Stimulated activated naive B cell treated with anti-CD40 and anti-IgM and Interleukin-4, amounts not matched to agents 10 μg/mL and 1 μg/mL and 100 μg/mL, for 72 hours (primary cell): Measurements from ENCODE around the gene CYB561.

Experiments
- ATAC-seq, 2 donors: fragments of 150-1000 bp; cut with Tn5 transposase; replicated peaks; 2 replicates each; pipeline ENCODE4 v1.10.0; 2021; ENCODE audit warnings: moderate library complexity in 1 of 2
- DNase-seq: peaks from one replicate; pipeline ENCODE4 v3.0.0; 2021
- H3K27ac Mint-ChIP-seq: one replicate; pipeline ENCODE4 v1.8.0; 2022; ENCODE audit warnings: mild to moderate bottlenecking, mixed read lengths
- H3K27me3 Mint-ChIP-seq, 2 donors: one replicate each; pipeline ENCODE4 v1.8.0; 2022; ENCODE audit warnings: mixed read lengths in 2 of 2
- H3K36me3 Mint-ChIP-seq, 2 donors: one replicate each; pipeline ENCODE4 v1.8.0; 2022; ENCODE audit warnings: mixed read lengths in 2 of 2, mild to moderate bottlenecking in 1 of 2
- H3K4me1 Mint-ChIP-seq, 2 donors: one replicate each; pipeline ENCODE4 v1.8.0; 2022; ENCODE audit warnings: mixed read lengths in 2 of 2, mild to moderate bottlenecking in 1 of 2
- H3K4me3 Mint-ChIP-seq, 2 donors: one replicate each; pipeline ENCODE4 v1.8.0; 2022; ENCODE audit warnings: mild to moderate bottlenecking in 2 of 2, mixed read lengths in 2 of 2, moderate library complexity in 1 of 2
- H3K9me3 Mint-ChIP-seq, 2 donors: one replicate each; pipeline ENCODE4 v1.8.0; 2022; ENCODE audit warnings: mixed read lengths in 2 of 2, mild to moderate bottlenecking in 1 of 2

Gene CYB561

GRCh38 chr17:63483655-63484575, 37.8 kb upstream of the CYB561 start:
- Mint-ChIP-seq H3K36me3 (no peaks in the 10 kb centered on the region), H3K4me3 (no peak overlapping the region), H3K27me3 (peaks cover 26 to 44% of the 10 kb centered on the region in 2 donors), H3K9me3 (no peaks in the 10 kb centered on the region), H3K27ac (no peak overlapping the region), H3K4me1 (peaks cover 5 to 7% of the 10 kb centered on the region in 2 donors)
- DNase-seq (no peak), ATAC-seq (no peak)

- ATAC-seq (no peak), DNase-seq (no peak)
- Mint-ChIP-seq H3K4me3 (no peak overlapping the region), H3K9me3 (no peaks in the 10 kb centered on the region), H3K27me3 (peaks cover 34 to 44% of the 10 kb centered on the region in 2 donors), H3K36me3 (no peaks in the 10 kb centered on the region), H3K4me1 (peaks cover 10 to 14% of the 10 kb centered on the region in 2 donors), H3K27ac (peak overlapping the region; percentile 25)
These were observed 36.9 kb upstream of the CYB561 start for GRCh38 chr17:63483038-63483437.

- Mint-ChIP-seq H3K27me3 (peaks cover 39 to 49% of the 10 kb centered on the region in 2 donors), H3K36me3 (no peaks in the 10 kb centered on the region), H3K9me3 (no peaks in the 10 kb centered on the region), H3K4me1 (peaks cover 15 to 19% of the 10 kb centered on the region in 2 donors), H3K27ac (no peak overlapping the region), H3K4me3 (no peak overlapping the region)
- no peak for ATAC-seq
- no peak for DNase-seq
These were observed 36.4 kb upstream of the CYB561 start for GRCh38 chr17:63482509-63482908.

- no peak for DNase-seq
- peaks cover 16 to 21% of the 10 kb centered on the region in 2 donors for H3K4me1 Mint-ChIP-seq
- no peak overlapping the region for H3K27ac Mint-ChIP-seq
- ATAC-seq: no peak
- H3K27me3 Mint-ChIP-seq: peaks cover 40 to 51% of the 10 kb centered on the region in 2 donors
- H3K4me3 Mint-ChIP-seq: no peak overlapping the region
- no peaks in the 10 kb centered on the region for H3K9me3 Mint-ChIP-seq
- no peaks in the 10 kb centered on the region for H3K36me3 Mint-ChIP-seq
These were observed 35.4 kb upstream of the CYB561 start for GRCh38 chr17:63481488-63481870.

GRCh38 chr17:63480826-63481487, 34.9 kb upstream of the CYB561 start:
- no peak overlapping the region for H3K27ac Mint-ChIP-seq
- no peaks in the 10 kb centered on the region for H3K9me3 Mint-ChIP-seq
- H3K27me3 Mint-ChIP-seq: peaks cover 43 to 54% of the 10 kb centered on the region in 2 donors
- peaks cover 18 to 25% of the 10 kb centered on the region in 2 donors for H3K4me1 Mint-ChIP-seq
- no peaks in the 10 kb centered on the region for H3K36me3 Mint-ChIP-seq
- no peak overlapping the region for H3K4me3 Mint-ChIP-seq
- ATAC-seq (no peak), DNase-seq (no peak)

GRCh38 chr17:63480192-63480784, 34.2 kb upstream of the CYB561 start:
- H3K4me3 Mint-ChIP-seq: no peak overlapping the region
- no peak for DNase-seq
- no peak for ATAC-seq
- H3K36me3 Mint-ChIP-seq: no peaks in the 10 kb centered on the region
- H3K27me3 Mint-ChIP-seq: peaks cover 50 to 61% of the 10 kb centered on the region in 2 donors
- H3K4me1 Mint-ChIP-seq: peaks cover 25 to 31% of the 10 kb centered on the region in 2 donors
- no peak overlapping the region for H3K27ac Mint-ChIP-seq
- no peaks in the 10 kb centered on the region for H3K9me3 Mint-ChIP-seq

GRCh38 chr17:63479495-63480184, 33.5 kb upstream of the CYB561 start:
- no peak overlapping the region for H3K4me3 Mint-ChIP-seq
- H3K36me3 Mint-ChIP-seq: no peaks in the 10 kb centered on the region
- DNase-seq (no peak), ATAC-seq (no peak)
- no peaks in the 10 kb centered on the region for H3K9me3 Mint-ChIP-seq
- no peak overlapping the region for H3K27ac Mint-ChIP-seq
- H3K4me1 Mint-ChIP-seq: peaks cover 29 to 38% of the 10 kb centered on the region in 2 donors
- peaks cover 54 to 65% of the 10 kb centered on the region in 2 donors for H3K27me3 Mint-ChIP-seq

- Mint-ChIP-seq H3K4me3 (peak overlapping the region; percentile 35 to 37), H3K9me3 (no peaks in the 10 kb centered on the region), H3K27me3 (peaks cover 54 to 65% of the 10 kb centered on the region in 2 donors), H3K27ac (no peak overlapping the region), H3K4me1 (peaks cover 30 to 39% of the 10 kb centered on the region in 2 donors), H3K36me3 (no peaks in the 10 kb centered on the region)
- DNase-seq: peak; percentile 68
- ATAC-seq: peak; percentile 87 to 89
These were observed 32.8 kb upstream of the CYB561 start for GRCh38 chr17:63478814-63479494.

- no peaks in the 10 kb centered on the region for H3K9me3 Mint-ChIP-seq
- ATAC-seq: peak; percentile 10 to 30
These were observed 31.7 kb upstream of the CYB561 start for GRCh38 chr17:63477480-63478440.

GRCh38 chr17:63476854-63477479, 30.9 kb upstream of the CYB561 start, which contains the start of gene ACE:
ACE (plus strand) TSS chr17:63477061; CDS start chr17:63477095, 34 bp downstream.
- Mint-ChIP-seq H3K27me3 (peaks cover 42 to 46% of the 10 kb centered on the region in 2 donors), H3K36me3 (no peaks in the 10 kb centered on the region), H3K27ac (peak within 1 kb of the TSS; percentile 42), H3K4me3 (peak within 1 kb of the TSS; percentile 87 to 88), H3K9me3 (no peaks in the 10 kb centered on the region), H3K4me1 (peaks cover 30 to 39% of the 10 kb centered on the region in 2 donors)
- DNase-seq (no peak), ATAC-seq (peak; percentile 59 to 71)

More at GRCh38 chr17:63477480-63478440, 31.7 kb upstream of the CYB561 start:
- Mint-ChIP-seq H3K4me3 (peak overlapping the region; percentile 87 to 88), H3K27me3 (peaks cover 48 to 53% of the 10 kb centered on the region in 2 donors), H3K27ac (peak overlapping the region; percentile 42), H3K4me1 (peaks cover 30 to 39% of the 10 kb centered on the region in 2 donors), H3K36me3 (no peaks in the 10 kb centered on the region)
- DNase-seq: no peak

- Mint-ChIP-seq H3K27ac (no peak overlapping the region), H3K9me3 (no peaks in the 10 kb centered on the region), H3K36me3 (no peaks in the 10 kb centered on the region), H3K4me1 (peaks cover 30 to 39% of the 10 kb centered on the region in 2 donors), H3K4me3 (peak overlapping the region in 1 of 2 donors; percentile 68), H3K27me3 (peaks cover 42 to 50% of the 10 kb centered on the region in 2 donors)
- DNase-seq (no peak), ATAC-seq (peak; percentile 14 to 20)
These were observed 30.4 kb upstream of the CYB561 start for GRCh38 chr17:63476459-63476853.
